Activated CD4-positive, alpha-beta T cell treated with anti-CD3 and anti-CD28 coated beads for 24 hours (primary cell): Measurements from ENCODE around the gene DOCK1.

Source experiments
- DNase-seq, 2 donors: peaks; one replicate each; pipeline ENCODE4 v3.0.0-alpha.2; 2020; ENCODE audit warnings: low read depth in 2 of 2

DOCK1 gene

GRCh38 chr10:127088908-127089307 is 183.7 kb downstream of the DOCK1 start:
- DNase-seq = no peak

- no peak for DNase-seq
Observed at GRCh38 chr10:127089446-127089845, 184.2 kb downstream of the DOCK1 start.

GRCh38 chr10:127090138-127090537 is 184.9 kb downstream of the DOCK1 start:
- no peak for DNase-seq

GRCh38 chr10:127091354-127091753 is 186.1 kb downstream of the DOCK1 start:
- no peak for DNase-seq

- DNase-seq = no peak
Observed at GRCh38 chr10:127092916-127093315, 187.7 kb downstream of the DOCK1 start.

- DNase-seq = no peak
Observed at GRCh38 chr10:127094984-127095383, 189.8 kb downstream of the DOCK1 start.

- DNase-seq = no peak
Observed at GRCh38 chr10:127100983-127101615, 195.9 kb downstream of the DOCK1 start.

- no peak for DNase-seq
Observed at GRCh38 chr10:127102176-127102575, 196.9 kb downstream of the DOCK1 start.

GRCh38 chr10:127115100-127115499 is 209.9 kb downstream of the DOCK1 start:
- DNase-seq = no peak

- DNase-seq = peak in 1 of 2 donors; percentile 4
Observed at GRCh38 chr10:127117125-127117524, 211.9 kb downstream of the DOCK1 start.

- DNase-seq = no peak
Observed at GRCh38 chr10:127118034-127118433, 212.8 kb downstream of the DOCK1 start.

- DNase-seq = no peak
Observed at GRCh38 chr10:127119936-127120335, 214.7 kb downstream of the DOCK1 start.

GRCh38 chr10:127122831-127123230 is 217.6 kb downstream of the DOCK1 start:
- DNase-seq = no peak

GRCh38 chr10:127123626-127124025 is 218.4 kb downstream of the DOCK1 start:
- no peak for DNase-seq

- no peak for DNase-seq
Observed at GRCh38 chr10:127125331-127125730, 220.1 kb downstream of the DOCK1 start.

- DNase-seq = no peak
Observed at GRCh38 chr10:127127822-127128221, 222.6 kb downstream of the DOCK1 start.

- no peak for DNase-seq
Observed at GRCh38 chr10:127129104-127129503, 223.9 kb downstream of the DOCK1 start.

GRCh38 chr10:127132451-127132850 is 227.2 kb downstream of the DOCK1 start:
- DNase-seq = no peak

- no peak for DNase-seq
Observed at GRCh38 chr10:127133225-127133624, 228.0 kb downstream of the DOCK1 start.

GRCh38 chr10:127133672-127134500 is 228.7 kb downstream of the DOCK1 start:
- no peak for DNase-seq

GRCh38 chr10:127135844-127136577 is 230.8 kb downstream of the DOCK1 start:
- DNase-seq = no peak

- no peak for DNase-seq
Observed at GRCh38 chr10:127137391-127137790, 232.2 kb downstream of the DOCK1 start.

GRCh38 chr10:127142136-127142535 is 236.9 kb downstream of the DOCK1 start:
- DNase-seq = no peak
